HG02970 (cell line): ENCODE data around the gene GABRP.
"Not testable (repeated sequence)": the region's sequence is repeated elsewhere in the genome, so short reads cannot be mapped to it uniquely, and the experiment has no call there.

Experiments used
- ATAC-seq: cut with Tn5 transposase; IDR thresholded peaks from one replicate; pipeline ENCODE4 v1.9.1; 2021; ENCODE audit warnings: mild to moderate bottlenecking, moderate library complexity, moderate number of reproducible peaks; ENCODE audit not compliant: unreplicated experiment, low FRiP score

Gene GABRP

GRCh38 chr5:170754508-170754907, 29.0 kb upstream of the GABRP start:
- not testable (repeated sequence) for ATAC-seq

- ATAC-seq: no peak
These were observed 27.7 kb upstream of the GABRP start for GRCh38 chr5:170755679-170756456.

GRCh38 chr5:170756691-170757090, 26.8 kb upstream of the GABRP start:
- ATAC-seq: no peak

GRCh38 chr5:170757182-170757601, 26.3 kb upstream of the GABRP start:
- ATAC-seq: no peak

GRCh38 chr5:170757669-170758068, 25.9 kb upstream of the GABRP start:
- no peak for ATAC-seq

- no peak for ATAC-seq
These were observed 25.0 kb upstream of the GABRP start for GRCh38 chr5:170758481-170758880.

GRCh38 chr5:170760113-170760512, 23.4 kb upstream of the GABRP start:
- ATAC-seq: no peak

- ATAC-seq: no peak
These were observed 22.3 kb upstream of the GABRP start for GRCh38 chr5:170761048-170761707.

- no peak for ATAC-seq
These were observed 21.8 kb upstream of the GABRP start for GRCh38 chr5:170761708-170762066.

GRCh38 chr5:170762298-170762697, 21.2 kb upstream of the GABRP start:
- not testable (repeated sequence) for ATAC-seq

- not testable (repeated sequence) for ATAC-seq
These were observed 17.7 kb upstream of the GABRP start for GRCh38 chr5:170765868-170766267.

GRCh38 chr5:170769246-170769645, 14.3 kb upstream of the GABRP start:
- ATAC-seq: no peak

- no peak for ATAC-seq
These were observed 13.6 kb upstream of the GABRP start for GRCh38 chr5:170769898-170770416.

- ATAC-seq: no peak
These were observed 12.0 kb upstream of the GABRP start for GRCh38 chr5:170771496-170771895.

GRCh38 chr5:170773024-170773985, 10.2 kb upstream of the GABRP start:
- no peak for ATAC-seq

GRCh38 chr5:170774831-170775230, 8.7 kb upstream of the GABRP start:
- ATAC-seq: no peak

GRCh38 chr5:170781946-170782345, 1.6 kb upstream of the GABRP start:
- ATAC-seq: no peak

- no peak for ATAC-seq
These were observed 1.1 kb upstream of the GABRP start for GRCh38 chr5:170782438-170782837.

GRCh38 chr5:170785416-170785815, 1.9 kb downstream of the GABRP start:
- no peak for ATAC-seq

GRCh38 chr5:170787216-170787615, 3.7 kb downstream of the GABRP start:
- ATAC-seq: no peak
